C4-2B (cell line): ENCODE measurements around the gene C3orf70.

Experiments
- ZFX ChIP-seq: fragments of 450-650 bp; IDR thresholded peaks from 2 replicates; pipeline ENCODE4 v1.6.1; 2017
- TF ChIP-seq, protein P1 (sequence below): fragments of 450-650 bp; conservative IDR thresholded peaks from 2 replicates; pipeline ENCODE4 v1.5.1; 2017; ENCODE audit warnings: mild to moderate bottlenecking

DNA sequence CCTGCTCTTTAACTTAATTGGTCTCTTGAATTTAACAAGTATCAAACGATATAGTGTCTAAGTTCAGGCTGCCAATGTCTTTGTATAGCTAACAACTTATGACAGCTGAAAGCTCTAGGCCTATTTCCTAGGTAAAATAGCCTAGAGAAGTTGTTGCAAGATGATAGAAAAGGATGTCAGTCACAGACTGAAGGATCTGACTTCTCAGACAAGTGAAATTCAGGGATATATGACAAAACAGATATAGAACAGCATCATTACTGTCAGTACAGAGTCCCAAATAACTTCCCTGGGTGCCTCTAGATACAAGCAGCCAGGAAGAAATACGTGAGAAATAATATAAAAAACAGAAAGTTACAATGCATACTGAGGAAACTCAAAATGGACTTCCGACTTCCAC is 26.7 kb downstream of the C3orf70 start:
- TF ChIP-seq, protein P1, sequence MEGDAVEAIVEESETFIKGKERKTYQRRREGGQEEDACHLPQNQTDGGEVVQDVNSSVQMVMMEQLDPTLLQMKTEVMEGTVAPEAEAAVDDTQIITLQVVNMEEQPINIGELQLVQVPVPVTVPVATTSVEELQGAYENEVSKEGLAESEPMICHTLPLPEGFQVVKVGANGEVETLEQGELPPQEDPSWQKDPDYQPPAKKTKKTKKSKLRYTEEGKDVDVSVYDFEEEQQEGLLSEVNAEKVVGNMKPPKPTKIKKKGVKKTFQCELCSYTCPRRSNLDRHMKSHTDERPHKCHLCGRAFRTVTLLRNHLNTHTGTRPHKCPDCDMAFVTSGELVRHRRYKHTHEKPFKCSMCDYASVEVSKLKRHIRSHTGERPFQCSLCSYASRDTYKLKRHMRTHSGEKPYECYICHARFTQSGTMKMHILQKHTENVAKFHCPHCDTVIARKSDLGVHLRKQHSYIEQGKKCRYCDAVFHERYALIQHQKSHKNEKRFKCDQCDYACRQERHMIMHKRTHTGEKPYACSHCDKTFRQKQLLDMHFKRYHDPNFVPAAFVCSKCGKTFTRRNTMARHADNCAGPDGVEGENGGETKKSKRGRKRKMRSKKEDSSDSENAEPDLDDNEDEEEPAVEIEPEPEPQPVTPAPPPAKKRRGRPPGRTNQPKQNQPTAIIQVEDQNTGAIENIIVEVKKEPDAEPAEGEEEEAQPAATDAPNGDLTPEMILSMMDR: no peak
- no peak for TF ChIP-seq ZFX
